Endothelial cell of hepatic sinusoid (primary cell): ENCODE data around the gene BMAL2.

ENCODE experiments used
- in situ Hi-C: cut with HindIII; loops from 2 replicates; pipeline ENCODE4 v1.10.0; 2017; ENCODE audit warnings: low sequenced_read_pairs

The BMAL2 gene

GRCh38 chr12:27332714-27333402 lies at the start of gene BMAL2:
Gene BMAL2, plus strand, starts transcription at chr12:27332836. Its CDS starts 237 bp downstream, at chr12:27333073.
- in situ Hi-C loops: no loop called here

- in situ Hi-C loops: no loop called here
These were observed 48.6 kb upstream of the BMAL2 start for GRCh38 chr12:27284021-27284420.

GRCh38 chr12:27284751-27285150 lies 47.9 kb upstream of the BMAL2 start:
- in situ Hi-C loops: no loop called here

- in situ Hi-C loops: no loop called here
These were observed 47.2 kb upstream of the BMAL2 start for GRCh38 chr12:27285403-27285802.

- in situ Hi-C loops: no loop called here
These were observed 43.2 kb upstream of the BMAL2 start for GRCh38 chr12:27289414-27289813.

GRCh38 chr12:27290501-27291168 lies 42.0 kb upstream of the BMAL2 start:
- in situ Hi-C loops: no loop called here

GRCh38 chr12:27291862-27292261 lies 40.8 kb upstream of the BMAL2 start:
- in situ Hi-C loops: no loop called here

- in situ Hi-C loops: no loop called here
These were observed 39.9 kb upstream of the BMAL2 start for GRCh38 chr12:27292718-27293117.

- in situ Hi-C loops: no loop called here
These were observed 39.2 kb upstream of the BMAL2 start for GRCh38 chr12:27293463-27293862.

- in situ Hi-C loops: loop anchor here (5.0 kb wide), 1 partner anchor 39 kb away; no protein-coding TSS in a partner anchor
These were observed 36.0 kb upstream of the BMAL2 start for GRCh38 chr12:27296674-27297073.

GRCh38 chr12:27297566-27297965 lies 35.1 kb upstream of the BMAL2 start:
- in situ Hi-C loops: loop anchor here (5.0 kb wide), 1 partner anchor 40 kb away; no protein-coding TSS in a partner anchor

- in situ Hi-C loops: loop anchor here (5.0 kb wide), 1 partner anchor 42 kb away; no protein-coding TSS in a partner anchor
These were observed 33.5 kb upstream of the BMAL2 start for GRCh38 chr12:27299102-27299501.

- in situ Hi-C loops: no loop called here
These were observed 32.4 kb upstream of the BMAL2 start for GRCh38 chr12:27300226-27300625.

- in situ Hi-C loops: no loop called here
These were observed 29.2 kb upstream of the BMAL2 start for GRCh38 chr12:27303139-27304111.

GRCh38 chr12:27304856-27305255 lies 27.8 kb upstream of the BMAL2 start:
- in situ Hi-C loops: no loop called here

GRCh38 chr12:27305673-27306456 lies 26.8 kb upstream of the BMAL2 start:
- in situ Hi-C loops: no loop called here

- in situ Hi-C loops: no loop called here
These were observed 23.2 kb upstream of the BMAL2 start for GRCh38 chr12:27309293-27309994.

- in situ Hi-C loops: no loop called here
These were observed 22.7 kb upstream of the BMAL2 start for GRCh38 chr12:27309995-27310315.

GRCh38 chr12:27316947-27317346 lies 15.7 kb upstream of the BMAL2 start:
- in situ Hi-C loops: no loop called here

GRCh38 chr12:27319409-27319808 lies 13.2 kb upstream of the BMAL2 start:
- in situ Hi-C loops: no loop called here
